Measurements from ENCODE around the gene PIK3IP1. TPM values are rescaled to one million over a fixed set of nuclear protein-coding genes. Genes with fewer than 3 reads are reported as not detected.
"Not testable (repeated sequence)": the region's sequence is repeated elsewhere in the genome, so short reads cannot be mapped to it uniquely, and the experiment has no call there.

Gene PIK3IP1
- total RNA-seq, 1 donor from 2014 or later, result 15.3 TPM

- DNase-seq (no peak), ATAC-seq (no peak)
- intact Hi-C loops (cut with micrococcal nuclease), result no loop called here
Measured at GRCh38 chr22:31241200-31241599, 51.1 kb downstream of the PIK3IP1 start.

GRCh38 chr22:31239771-31240370 is 52.4 kb downstream of the PIK3IP1 start:
- intact Hi-C loops (cut with micrococcal nuclease), result no loop called here
- ATAC-seq, result no peak
- DNase-seq, result no peak

GRCh38 chr22:31238057-31238456 is 54.2 kb downstream of the PIK3IP1 start:
- intact Hi-C loops (cut with micrococcal nuclease), result no loop called here
- DNase-seq (no peak), ATAC-seq (no peak)

- ATAC-seq; DNase-seq; intact Hi-C loops (cut with micrococcal nuclease): not testable (repeated sequence)
Measured at GRCh38 chr22:31236044-31236443, 56.2 kb downstream of the PIK3IP1 start.

- intact Hi-C loops (cut with micrococcal nuclease), result no loop called here
- ATAC-seq, result no peak
- DNase-seq, result no peak
Measured at GRCh38 chr22:31235081-31235480, 57.2 kb downstream of the PIK3IP1 start.

GRCh38 chr22:31233001-31233400 is 59.3 kb downstream of the PIK3IP1 start:
- no peak for DNase-seq
- no peak for ATAC-seq
- intact Hi-C loops (cut with micrococcal nuclease), result no loop called here

Other genes starting within 250 kb of the PIK3IP1 start
- 278 TPM for gene SMTN, start 211.2 kb downstream of the PIK3IP1 start, total RNA-seq
- 32.9 TPM for gene SELENOM, start 184.9 kb downstream of the PIK3IP1 start, total RNA-seq
- 15.7 TPM for gene INPP5J, start 169.5 kb downstream of the PIK3IP1 start, total RNA-seq
- gene PLA2G3, start 152.0 kb downstream of the PIK3IP1 start, total RNA-seq, result not detected
- 21.4 TPM for gene RNF185, start 132.3 kb downstream of the PIK3IP1 start, total RNA-seq
- gene LIMK2, start 80.2 kb downstream of the PIK3IP1 start, total RNA-seq, result 8.6 TPM
- 11.5 TPM for gene PATZ1, start 53.9 kb upstream of the PIK3IP1 start, total RNA-seq
- gene DRG1, start 107.1 kb upstream of the PIK3IP1 start, total RNA-seq, result 67.4 TPM
- gene EIF4ENIF1, start 197.4 kb upstream of the PIK3IP1 start, total RNA-seq, result 26.8 TPM
- 8.8 TPM for gene SFI1, start 204.0 kb upstream of the PIK3IP1 start, total RNA-seq

Data from left ventricle myocardium superior (tissue), 1 donor.